Measurements from ENCODE around the gene COQ10B.

DNA sequence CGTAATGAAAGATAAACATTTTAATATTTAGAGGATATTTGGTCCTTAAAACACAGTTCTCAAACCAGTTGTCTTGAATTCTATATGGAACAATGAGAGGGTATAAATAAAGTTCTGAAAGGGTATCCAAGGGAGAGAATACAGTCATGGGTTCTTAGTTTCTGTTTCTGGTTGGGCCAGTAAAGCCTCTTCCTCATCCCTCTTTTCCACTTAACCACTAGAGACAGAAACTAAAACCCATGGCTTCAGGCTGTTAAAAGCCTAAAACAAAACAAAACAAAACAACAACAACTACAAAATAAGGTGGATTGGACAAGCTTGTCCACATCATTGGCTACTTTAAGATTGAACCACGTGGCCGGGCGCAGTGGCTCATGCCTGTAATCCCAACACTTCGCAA, 18.8 kb downstream of the COQ10B start:
- TF ChIP-seq POLR2A (IDR thresholded peaks at IDR 0.05; ENCODE audit: low read length), result no peak
- no peak for TF ChIP-seq GATA1 (IDR thresholded peaks at IDR 0.05; ENCODE audit: low read depth, low read length)

All from erythroblast (primary cell).